ENCODE measurements around the gene NKX3-2. TPM values are rescaled to one million over a fixed set of nuclear protein-coding genes. Genes with fewer than 3 reads are reported as not detected.

NKX3-2 gene
- total and polyA plus RNA-seq, 9 of the 15 experiments (the other 6 are each of a cell fraction or from before 2014, with no cell fraction given) = 0.03 to 0.81 (median 0.27) TPM; not detected in 1

GRCh38 chr4:13523591-13524503 lies 20.5 kb downstream of the NKX3-2 start (continued):
- TF ChIP-seq ZBTB49 (CRISPR knock-in tag; IDR thresholded peaks at IDR 0.05; ENCODE audit: borderline replicate concordance) = no peak
- no peak for TF ChIP-seq ZBTB43 (CRISPR knock-in tag; IDR thresholded peaks at IDR 0.05)
- TF ChIP-seq ELF4 (CRISPR knock-in tag; IDR thresholded peaks at IDR 0.05) = no peak
- TF ChIP-seq ZNF184 (CRISPR knock-in tag; IDR thresholded peaks at IDR 0.05) = no peak
- no peak for TF ChIP-seq HNRNPH1 (optimal IDR thresholded peaks at IDR 0.05; ENCODE audit: low read depth, low read length)
- TF ChIP-seq KDM5B (IDR thresholded peaks at IDR 0.05; ENCODE audit: insufficient replicate concordance, low read depth, low read length) = no peak
- no peak for TF ChIP-seq SIN3B (IDR thresholded peaks at IDR 0.05; ENCODE audit: low read depth)
- no peak for TF ChIP-seq POU5F1 (IDR thresholded peaks at IDR 0.05; ENCODE audit: borderline replicate concordance, low read depth, low read length, partially characterized antibody)
- no peak for TF ChIP-seq ELK3 (CRISPR knock-in tag; IDR thresholded peaks at IDR 0.05)
